ENCODE measurements around the gene ZMAT5. TPM values are rescaled to one million over a fixed set of nuclear protein-coding genes. Genes with fewer than 3 reads are reported as not detected.

ZMAT5 gene
- polyA plus RNA-seq, 2 of the 4 experiments (the other 2 are of a cell fraction) = 13.0 to 13.3 TPM

DNA sequence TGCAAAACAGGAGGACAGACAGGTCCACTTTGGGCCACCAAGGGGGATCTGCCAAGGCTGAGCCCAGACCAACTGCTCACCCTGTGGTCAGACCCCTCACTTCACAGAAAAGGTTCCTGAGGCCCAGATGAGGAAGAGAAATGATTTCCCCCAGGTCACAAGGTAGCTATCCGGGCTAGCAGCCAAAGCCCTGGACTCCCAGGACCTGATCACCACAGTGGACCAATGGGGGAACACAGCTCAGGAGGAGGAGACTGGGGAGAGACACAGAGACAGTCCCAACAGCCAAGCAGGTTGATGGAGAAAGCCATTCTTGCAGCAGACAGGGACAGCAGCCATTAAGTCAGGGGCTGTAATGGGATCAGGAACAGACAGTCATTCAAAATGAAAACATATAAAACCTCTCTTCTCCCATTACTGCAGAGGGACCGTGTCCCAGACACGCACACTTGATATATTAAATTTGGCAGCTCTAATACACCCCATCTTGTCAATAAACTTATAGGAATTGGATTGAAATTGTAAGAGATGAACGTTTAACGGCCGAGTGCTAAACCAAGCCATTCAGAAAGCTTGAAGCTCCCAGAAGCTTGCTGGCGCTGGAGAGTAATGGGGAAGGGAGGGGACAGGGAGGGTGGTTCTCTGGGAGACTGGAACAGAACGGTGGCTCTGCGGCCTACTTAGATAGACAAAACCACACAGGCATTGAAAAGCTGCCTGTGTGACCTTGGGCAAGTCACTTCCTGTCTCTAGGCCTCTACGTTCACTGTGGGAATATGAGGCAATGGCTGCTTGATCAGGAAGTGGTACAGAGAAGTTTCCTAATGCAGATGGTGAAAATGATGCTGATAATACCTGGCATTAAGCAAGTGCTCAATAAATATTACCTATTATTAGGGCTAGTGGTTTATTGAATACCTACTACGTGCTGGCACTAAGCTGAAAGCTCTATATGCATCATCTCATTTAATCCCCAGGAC is 16.0 kb downstream of the ZMAT5 start:
- TF ChIP-seq EHF (CRISPR knock-in tag; IDR thresholded peaks at IDR 0.05) = no peak
- no peak for TF ChIP-seq RNF2 (IDR thresholded peaks at IDR 0.05; ENCODE audit: borderline replicate concordance, low read depth)
- TF ChIP-seq KDM1A (IDR thresholded peaks at IDR 0.05; ENCODE audit: low read depth) = no peak
- TF ChIP-seq HOXB13 (CRISPR knock-in tag; IDR thresholded peaks at IDR 0.05; ENCODE audit: low read depth) = no peak
- TF ChIP-seq, protein P1, sequence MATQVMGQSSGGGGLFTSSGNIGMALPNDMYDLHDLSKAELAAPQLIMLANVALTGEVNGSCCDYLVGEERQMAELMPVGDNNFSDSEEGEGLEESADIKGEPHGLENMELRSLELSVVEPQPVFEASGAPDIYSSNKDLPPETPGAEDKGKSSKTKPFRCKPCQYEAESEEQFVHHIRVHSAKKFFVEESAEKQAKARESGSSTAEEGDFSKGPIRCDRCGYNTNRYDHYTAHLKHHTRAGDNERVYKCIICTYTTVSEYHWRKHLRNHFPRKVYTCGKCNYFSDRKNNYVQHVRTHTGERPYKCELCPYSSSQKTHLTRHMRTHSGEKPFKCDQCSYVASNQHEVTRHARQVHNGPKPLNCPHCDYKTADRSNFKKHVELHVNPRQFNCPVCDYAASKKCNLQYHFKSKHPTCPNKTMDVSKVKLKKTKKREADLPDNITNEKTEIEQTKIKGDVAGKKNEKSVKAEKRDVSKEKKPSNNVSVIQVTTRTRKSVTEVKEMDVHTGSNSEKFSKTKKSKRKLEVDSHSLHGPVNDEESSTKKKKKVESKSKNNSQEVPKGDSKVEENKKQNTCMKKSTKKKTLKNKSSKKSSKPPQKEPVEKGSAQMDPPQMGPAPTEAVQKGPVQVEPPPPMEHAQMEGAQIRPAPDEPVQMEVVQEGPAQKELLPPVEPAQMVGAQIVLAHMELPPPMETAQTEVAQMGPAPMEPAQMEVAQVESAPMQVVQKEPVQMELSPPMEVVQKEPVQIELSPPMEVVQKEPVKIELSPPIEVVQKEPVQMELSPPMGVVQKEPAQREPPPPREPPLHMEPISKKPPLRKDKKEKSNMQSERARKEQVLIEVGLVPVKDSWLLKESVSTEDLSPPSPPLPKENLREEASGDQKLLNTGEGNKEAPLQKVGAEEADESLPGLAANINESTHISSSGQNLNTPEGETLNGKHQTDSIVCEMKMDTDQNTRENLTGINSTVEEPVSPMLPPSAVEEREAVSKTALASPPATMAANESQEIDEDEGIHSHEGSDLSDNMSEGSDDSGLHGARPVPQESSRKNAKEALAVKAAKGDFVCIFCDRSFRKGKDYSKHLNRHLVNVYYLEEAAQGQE (IDR thresholded peaks at IDR 0.05) = no peak
- TF ChIP-seq JUNB (IDR thresholded peaks at IDR 0.05) = no peak
- TF ChIP-seq POLR2AphosphoS2 (conservative IDR thresholded peaks at IDR 0.05; ENCODE audit: low read length) = no peak
- 86% methylated on average over 11 of the region's 11 CpGs for WGBS (ENCODE audit: missing lambda C conversion rate)
- ChIA-PET POLR2A (no interaction called here), CTCF (interaction anchor here (0.6 kb wide), 1 partner anchor 12 kb away, joined by 3 read pairs; no protein-coding TSS in a partner anchor)
- no peaks in the 10 kb centered on the region for H3K4me1 ChIP-seq
- H3K27ac ChIP-seq = no peak overlapping the region
- no peak for ATAC-seq
- H3K4me3 ChIP-seq = no peak overlapping the region
- no peak for FAIRE-seq
- no peaks in the 10 kb centered on the region for H3K9me3 ChIP-seq
- DNase-seq (ENCODE audit: low read depth in 1 of 2, low spot score in 1 of 2) = no peak
- H3K4me2 ChIP-seq = no peak overlapping the region

DNA sequence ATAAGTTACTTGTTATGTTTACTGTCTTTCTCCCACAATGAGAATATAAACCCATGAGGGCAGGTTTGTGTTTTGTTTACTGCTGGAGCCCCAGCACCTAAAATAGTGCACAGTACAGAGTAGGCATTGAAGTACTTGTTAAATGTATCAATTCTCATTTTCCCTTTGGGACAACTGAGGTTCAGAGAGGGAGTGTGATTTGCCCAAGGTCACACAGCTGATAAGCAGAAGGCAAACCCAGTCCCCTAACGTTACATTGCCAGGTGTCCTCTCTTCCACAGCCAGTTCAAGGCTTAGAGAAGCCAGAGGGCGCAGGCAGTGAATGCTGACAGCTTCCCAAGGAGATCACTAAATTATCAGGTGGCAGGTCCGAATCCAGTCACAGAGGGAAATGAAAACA is 16.8 kb downstream of the ZMAT5 start:
- Histone ChIP-seq H3K27ac (no peak overlapping the region), H3K4me1 (no peaks in the 10 kb centered on the region), H3K4me3 (no peak overlapping the region), H3K9me3 (no peaks in the 10 kb centered on the region), H3K4me2 (no peak overlapping the region)
- ATAC-seq (no peak), FAIRE-seq (no peak), DNase-seq (ENCODE audit: low read depth in 1 of 2, low spot score in 1 of 2) (no peak)
- TF ChIP-seq HDAC2 (IDR thresholded peaks at IDR 0.05) (no peak), SREBF2 (IDR thresholded peaks at IDR 0.05) (no peak), CBX2 (IDR thresholded peaks at IDR 0.05; ENCODE audit: borderline replicate concordance, low read depth) (no peak)
- TF ChIP-seq, protein P2, sequence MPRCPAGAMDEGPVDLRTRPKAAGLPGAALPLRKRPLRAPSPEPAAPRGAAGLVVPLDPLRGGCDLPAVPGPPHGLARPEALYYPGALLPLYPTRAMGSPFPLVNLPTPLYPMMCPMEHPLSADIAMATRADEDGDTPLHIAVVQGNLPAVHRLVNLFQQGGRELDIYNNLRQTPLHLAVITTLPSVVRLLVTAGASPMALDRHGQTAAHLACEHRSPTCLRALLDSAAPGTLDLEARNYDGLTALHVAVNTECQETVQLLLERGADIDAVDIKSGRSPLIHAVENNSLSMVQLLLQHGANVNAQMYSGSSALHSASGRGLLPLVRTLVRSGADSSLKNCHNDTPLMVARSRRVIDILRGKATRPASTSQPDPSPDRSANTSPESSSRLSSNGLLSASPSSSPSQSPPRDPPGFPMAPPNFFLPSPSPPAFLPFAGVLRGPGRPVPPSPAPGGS (IDR thresholded peaks at IDR 0.05) = no peak
- 94% methylated on average over 3 of the region's 3 CpGs for WGBS (ENCODE audit: missing lambda C conversion rate)
- ChIA-PET CTCF (interaction anchor here (0.6 to 1.0 kb wide), 2 partner anchors 11 to 28 kb away, joined by 3 read pairs; no protein-coding TSS in a partner anchor), POLR2A (no interaction called here)

DNA sequence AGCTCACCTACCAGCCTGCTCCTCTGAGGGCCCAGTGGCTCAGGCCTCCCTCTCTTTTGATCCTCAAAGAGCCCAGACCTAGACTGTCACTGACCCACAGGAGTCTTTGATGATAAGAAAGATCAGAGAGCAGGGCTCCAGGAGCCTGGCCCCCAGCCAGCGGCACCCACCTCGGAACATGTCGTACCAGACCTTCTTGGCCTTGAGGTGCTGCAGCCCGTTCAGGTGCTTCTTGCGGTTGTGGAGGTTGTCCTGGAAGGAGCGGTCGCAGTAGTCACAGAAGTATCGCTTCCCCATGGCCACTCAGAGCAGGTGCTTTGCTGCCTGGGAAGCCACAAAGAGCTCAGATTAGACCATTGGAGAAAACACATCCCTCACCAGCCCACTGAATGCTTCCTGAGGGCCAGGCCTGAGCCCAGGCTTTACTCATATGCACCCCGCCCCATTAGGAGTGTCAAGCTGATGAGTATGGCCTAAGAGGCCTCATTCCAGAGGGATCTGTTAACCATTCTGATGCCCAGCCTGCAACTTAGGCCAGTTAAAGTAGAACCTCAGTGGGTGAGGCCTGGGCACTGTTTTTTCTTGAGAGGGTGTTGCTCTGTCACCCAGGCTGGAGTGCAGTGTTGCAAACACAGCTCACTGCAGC is 18.4 kb downstream of the ZMAT5 start:
- H3K4me3 ChIP-seq = no peak overlapping the region
- no peak overlapping the region for H3K4me2 ChIP-seq
- 91% methylated on average over 6 of the region's 9 CpGs for WGBS (ENCODE audit: missing lambda C conversion rate)
- no peak for ATAC-seq
- ChIA-PET CTCF (interaction anchor here (0.5 kb wide), 1 partner anchor 12 kb away, joined by 3 read pairs; no protein-coding TSS in a partner anchor), POLR2A (no interaction called here)
- no peaks in the 10 kb centered on the region for H3K9me3 ChIP-seq
- no peaks in the 10 kb centered on the region for H3K4me1 ChIP-seq
- FAIRE-seq = no peak
- DNase-seq (ENCODE audit: low read depth in 1 of 2, low spot score in 1 of 2) = no peak
- no peak overlapping the region for H3K27ac ChIP-seq
- TF ChIP-seq CHD2 (IDR thresholded peaks at IDR 0.05; ENCODE audit: low read length, partially characterized antibody) (no peak), POLR2AphosphoS2 (conservative IDR thresholded peaks at IDR 0.05; ENCODE audit: low read length) (no peak), KDM5A (IDR thresholded peaks at IDR 0.05) (no peak), CHD4 (IDR thresholded peaks at IDR 0.05; ENCODE audit: borderline replicate concordance) (no peak), HDAC2 (IDR thresholded peaks at IDR 0.05) (no peak), BHLHE40 (IDR thresholded peaks at IDR 0.05; ENCODE audit: low read depth, low read length) (no peak), ZNF302 (CRISPR knock-in tag; IDR thresholded peaks at IDR 0.05) (no peak), SMC3 (IDR thresholded peaks at IDR 0.05) (no peak), FOXS1 (CRISPR knock-in tag; IDR thresholded peaks at IDR 0.05) (no peak), HEYL (CRISPR knock-in tag; IDR thresholded peaks at IDR 0.05) (no peak), POLR2A (IDR thresholded peaks at IDR 0.05; ENCODE audit: low read length) (no peak), MYC (IDR thresholded peaks at IDR 0.05; ENCODE audit: borderline replicate concordance, low read length) (no peak), NPAS2 (CRISPR knock-in tag; IDR thresholded peaks at IDR 0.05; ENCODE audit: borderline replicate concordance) (no peak)
- TF ChIP-seq, protein P1 (IDR thresholded peaks at IDR 0.05) = no peak
- TF ChIP-seq, protein P3, sequence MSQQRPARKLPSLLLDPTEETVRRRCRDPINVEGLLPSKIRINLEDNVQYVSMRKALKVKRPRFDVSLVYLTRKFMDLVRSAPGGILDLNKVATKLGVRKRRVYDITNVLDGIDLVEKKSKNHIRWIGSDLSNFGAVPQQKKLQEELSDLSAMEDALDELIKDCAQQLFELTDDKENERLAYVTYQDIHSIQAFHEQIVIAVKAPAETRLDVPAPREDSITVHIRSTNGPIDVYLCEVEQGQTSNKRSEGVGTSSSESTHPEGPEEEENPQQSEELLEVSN (IDR thresholded peaks at IDR 0.05; ENCODE audit: borderline replicate concordance, low read depth) = no peak

All from A549 (cell line).